ENCODE results near the gene SLC50A1. TPM values are rescaled to one million over a fixed set of nuclear protein-coding genes. Genes with fewer than 3 reads are reported as not detected.
"Not testable (repeated sequence)": the region's sequence is repeated elsewhere in the genome, so short reads cannot be mapped to it uniquely, and the experiment has no call there.

The SLC50A1 gene
- total RNA-seq, 2 donors from 2014 or later, result 42.8 to 47.3 TPM

DNA sequence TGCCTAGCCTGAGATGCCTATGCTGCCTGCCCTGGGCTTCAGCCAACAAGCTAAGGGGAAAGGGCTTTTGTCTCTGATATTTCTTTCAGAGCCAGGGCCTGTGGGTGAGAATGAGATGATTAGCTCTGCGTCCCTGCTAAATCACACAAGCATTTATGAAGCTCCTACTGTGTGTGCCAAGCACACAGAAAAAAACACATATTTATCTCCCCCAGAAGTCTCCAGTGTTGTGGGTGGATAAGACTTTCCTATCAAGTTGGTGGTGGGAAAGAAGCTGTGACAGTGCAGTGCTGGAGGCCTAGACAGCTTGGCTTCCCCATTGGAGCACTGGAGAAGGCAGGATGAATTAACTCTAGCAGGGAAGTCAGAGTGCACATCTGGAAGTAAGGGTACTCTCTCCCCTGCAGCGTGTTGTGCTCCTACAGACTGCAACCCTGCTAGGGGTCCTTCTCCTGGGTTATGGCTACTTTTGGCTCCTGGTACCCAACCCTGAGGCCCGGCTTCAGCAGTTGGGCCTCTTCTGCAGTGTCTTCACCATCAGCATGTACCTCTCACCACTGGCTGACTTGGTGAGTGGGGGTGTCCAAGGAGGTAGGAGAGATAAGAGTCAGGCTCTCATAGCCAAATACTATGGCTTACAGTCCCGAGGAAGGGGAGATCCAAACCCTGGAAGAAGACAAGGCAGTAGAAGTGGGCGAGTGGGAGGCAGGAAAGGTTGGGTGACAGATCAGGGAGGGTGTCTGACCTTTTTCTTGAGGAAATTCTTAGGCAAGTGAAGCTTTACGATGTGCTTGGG lies 1.7 kb downstream of the SLC50A1 start:
- peaks cover 58% of the 10 kb centered on the region for H3K36me3 Mint-ChIP-seq (ENCODE audit: low read depth)
- H3K27ac Mint-ChIP-seq, result peak overlapping the region; percentile 98
- ATAC-seq (replicated peaks), result no peak
- H3K4me3 Mint-ChIP-seq, result peak overlapping the region; percentile 95
- no peaks in the 10 kb centered on the region for H3K27me3 Mint-ChIP-seq
- no peaks in the 10 kb centered on the region for H3K9me3 Mint-ChIP-seq
- H3K4me1 Mint-ChIP-seq, result peaks cover 24% of the 10 kb centered on the region

DNA sequence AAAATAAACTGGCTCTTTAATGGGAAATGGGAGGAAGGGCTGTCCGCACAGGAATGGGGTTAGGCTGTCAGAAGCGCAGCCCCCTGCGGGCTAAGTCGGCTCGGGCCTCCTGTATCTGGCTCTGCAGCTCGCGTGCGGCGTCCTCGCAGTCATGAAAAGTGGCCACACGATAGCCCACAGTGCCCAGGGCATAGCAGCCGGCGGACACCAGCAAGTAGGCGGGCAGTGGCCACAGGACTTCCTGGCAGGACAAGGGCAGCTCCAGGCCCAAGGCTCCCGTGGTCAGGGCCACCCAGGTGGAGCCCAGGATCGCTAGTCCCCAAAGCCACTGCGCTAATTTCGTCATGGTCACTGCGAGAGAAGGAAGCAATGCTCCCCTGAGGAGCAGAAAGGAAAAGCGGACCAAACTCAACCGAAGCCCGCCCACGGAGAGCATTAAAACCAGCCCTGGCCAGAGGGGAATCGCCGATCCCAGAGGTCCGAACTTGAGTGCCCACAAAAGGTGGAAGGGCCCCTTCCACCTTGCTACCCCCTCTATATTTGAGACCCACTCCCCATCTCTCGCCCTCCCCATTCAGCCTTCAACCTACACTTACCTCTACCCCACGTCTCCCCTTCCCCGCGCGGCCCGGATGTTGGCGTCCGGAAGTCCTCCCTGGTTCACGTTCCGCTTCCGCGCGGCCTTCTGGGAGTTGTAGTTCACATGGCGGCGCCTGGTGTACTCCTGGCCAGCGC lies 4.4 kb downstream of the SLC50A1 start, which contains the start of gene DPM3:
DPM3 (minus strand) TSS at position 637 of the 735 bp plus-strand sequence; CDS start at position 346, 291 bp downstream.
- no peaks in the 10 kb centered on the region for H3K9me3 Mint-ChIP-seq
- H3K27me3 Mint-ChIP-seq, result no peaks in the 10 kb centered on the region
- peaks cover 56% of the 10 kb centered on the region for H3K36me3 Mint-ChIP-seq (ENCODE audit: low read depth)
- H3K4me1 Mint-ChIP-seq, result peaks cover 13% of the 10 kb centered on the region
- H3K4me3 Mint-ChIP-seq, result peak within 1 kb of the TSS; percentile 95
- peak; percentile 79 for ATAC-seq (replicated peaks)
- peak within 1 kb of the TSS; percentile 86 for H3K27ac Mint-ChIP-seq

- Mint-ChIP-seq H3K9me3 (no peaks in the 10 kb centered on the region), H3K27me3 (peaks cover 3% of the 10 kb centered on the region), H3K4me1 (peaks cover 10% of the 10 kb centered on the region), H3K4me3 (peak overlapping the region; percentile 95), H3K36me3 (ENCODE audit: low read depth) (peaks cover 50% of the 10 kb centered on the region), H3K27ac (peak overlapping the region; percentile 86)
- ATAC-seq (replicated peaks), result no peak
Measured at GRCh38 chr1:155140630-155140953, 4.9 kb downstream of the SLC50A1 start.

GRCh38 chr1:155141749-155142148 lies 6.1 kb downstream of the SLC50A1 start:
- ATAC-seq (replicated peaks), result no peak
- H3K9me3 Mint-ChIP-seq, result no peaks in the 10 kb centered on the region
- H3K4me3 Mint-ChIP-seq, result no peak overlapping the region
- peaks cover 10% of the 10 kb centered on the region for H3K4me1 Mint-ChIP-seq
- no peak overlapping the region for H3K27ac Mint-ChIP-seq
- peaks cover 11% of the 10 kb centered on the region for H3K27me3 Mint-ChIP-seq
- H3K36me3 Mint-ChIP-seq (ENCODE audit: low read depth), result peaks cover 39% of the 10 kb centered on the region

DNA sequence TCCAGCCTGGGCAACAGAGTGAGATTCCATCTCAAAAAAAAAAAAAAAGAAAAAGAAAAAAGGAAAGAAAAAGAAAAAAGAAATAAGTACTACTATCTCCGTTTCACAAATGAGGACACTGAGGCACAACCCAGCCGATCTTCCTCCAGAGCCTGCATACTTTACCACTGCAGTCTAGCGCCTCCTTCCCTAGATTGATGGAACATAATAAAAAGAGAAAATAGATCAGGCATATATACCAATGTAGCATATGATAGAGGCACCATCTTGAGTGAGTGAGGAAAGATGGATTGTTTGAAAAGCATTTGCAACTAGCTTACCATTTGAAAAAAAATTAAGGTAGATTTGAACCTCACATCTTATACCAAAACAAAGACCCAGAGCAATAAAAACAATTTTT lies 9.8 kb downstream of the SLC50A1 start:
- Mint-ChIP-seq H3K27me3 (peaks cover 20% of the 10 kb centered on the region), H3K36me3 (ENCODE audit: low read depth) (peaks cover 1% of the 10 kb centered on the region), H3K27ac (no peak overlapping the region), H3K4me3 (no peak overlapping the region), H3K9me3 (no peaks in the 10 kb centered on the region), H3K4me1 (no peaks in the 10 kb centered on the region)
- ATAC-seq (replicated peaks), result no peak

- not testable (repeated sequence) for H3K27me3 Mint-ChIP-seq; H3K36me3 Mint-ChIP-seq (ENCODE audit: low read depth)
Measured at GRCh38 chr1:155155996-155156643, 20.5 kb downstream of the SLC50A1 start.

DNA sequence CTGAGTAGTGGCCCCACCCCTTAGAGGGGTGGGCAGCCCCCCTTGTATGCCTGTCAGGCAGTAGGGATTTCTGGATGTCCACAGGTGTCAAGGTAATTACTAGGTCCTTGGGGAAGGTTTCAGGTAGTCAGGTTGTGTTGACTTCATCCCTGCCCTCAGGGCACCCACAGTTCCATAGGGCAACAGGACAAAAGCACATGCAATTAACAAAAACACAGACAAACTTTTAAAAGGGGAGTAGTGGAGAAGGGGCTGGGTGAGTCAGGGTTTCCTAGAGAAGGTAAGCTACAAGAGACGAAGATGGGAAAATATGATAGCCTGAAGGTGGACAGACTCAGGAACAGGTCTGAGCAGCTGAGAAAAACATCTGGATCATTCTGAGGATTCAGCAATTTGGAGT lies 23.3 kb downstream of the SLC50A1 start:
- Mint-ChIP-seq H3K27ac (no peak overlapping the region), H3K36me3 (ENCODE audit: low read depth) (no peaks in the 10 kb centered on the region), H3K4me1 (no peaks in the 10 kb centered on the region), H3K4me3 (no peak overlapping the region), H3K27me3 (no peaks in the 10 kb centered on the region), H3K9me3 (no peaks in the 10 kb centered on the region)
- no peak for ATAC-seq (replicated peaks)

More at GRCh38 chr1:155155996-155156643, 20.5 kb downstream of the SLC50A1 start:
- not testable (repeated sequence) for H3K4me3 Mint-ChIP-seq; H3K4me1 Mint-ChIP-seq; H3K27ac Mint-ChIP-seq; ATAC-seq (replicated peaks); H3K9me3 Mint-ChIP-seq

- Mint-ChIP-seq H3K27me3 (no peaks in the 10 kb centered on the region), H3K4me3 (no peak overlapping the region), H3K27ac (no peak overlapping the region), H3K4me1 (no peaks in the 10 kb centered on the region), H3K9me3 (no peaks in the 10 kb centered on the region), H3K36me3 (ENCODE audit: low read depth) (no peaks in the 10 kb centered on the region)
- ATAC-seq (replicated peaks), result no peak
Measured at GRCh38 chr1:155160128-155160527, 24.5 kb downstream of the SLC50A1 start.

DNA sequence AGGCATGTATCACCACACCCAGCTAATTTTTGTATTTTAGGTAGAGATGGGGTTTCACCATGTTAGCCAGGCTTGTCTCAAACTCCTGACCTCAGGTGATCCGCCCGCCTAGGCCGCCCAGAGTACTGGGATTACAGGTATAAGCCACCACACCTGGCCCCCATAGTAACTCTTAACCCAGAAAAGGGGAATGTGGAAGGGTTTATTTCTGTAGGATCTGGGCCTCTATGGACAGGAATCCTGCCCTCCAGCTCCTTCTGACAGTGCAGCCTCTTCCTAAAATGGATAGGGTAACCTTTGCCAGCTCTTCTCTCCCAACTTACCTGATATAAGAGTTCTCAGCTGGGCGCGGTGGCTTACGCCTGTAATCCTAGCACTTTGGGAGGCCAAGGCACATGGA lies 27.0 kb downstream of the SLC50A1 start:
- not testable (repeated sequence) for ATAC-seq (replicated peaks); H3K4me3 Mint-ChIP-seq; H3K4me1 Mint-ChIP-seq; H3K9me3 Mint-ChIP-seq; H3K36me3 Mint-ChIP-seq (ENCODE audit: low read depth); H3K27ac Mint-ChIP-seq; H3K27me3 Mint-ChIP-seq

DNA sequence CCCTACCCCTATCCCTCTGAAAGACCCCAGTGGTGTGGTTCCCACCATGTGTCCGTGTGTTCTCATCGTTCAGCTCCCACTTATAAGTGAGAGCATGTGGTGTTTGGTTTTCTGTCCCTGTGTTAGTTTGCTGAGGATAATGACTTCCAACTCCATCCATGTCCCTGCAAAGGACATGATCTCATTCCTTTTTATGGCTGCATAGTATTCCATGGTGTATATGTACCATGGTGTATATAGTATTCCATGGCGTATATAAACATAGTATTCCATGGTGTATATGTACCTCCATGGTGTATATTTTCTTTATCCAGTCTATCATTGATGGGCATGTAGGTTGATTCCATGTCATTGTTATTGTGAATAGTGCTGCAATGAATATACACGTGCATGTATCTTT lies 28.1 kb downstream of the SLC50A1 start:
- not testable (repeated sequence) for H3K27me3 Mint-ChIP-seq; H3K4me3 Mint-ChIP-seq; ATAC-seq (replicated peaks); H3K27ac Mint-ChIP-seq; H3K36me3 Mint-ChIP-seq (ENCODE audit: low read depth); H3K9me3 Mint-ChIP-seq
- peaks cover 10% of the 10 kb centered on the region for H3K4me1 Mint-ChIP-seq

DNA sequence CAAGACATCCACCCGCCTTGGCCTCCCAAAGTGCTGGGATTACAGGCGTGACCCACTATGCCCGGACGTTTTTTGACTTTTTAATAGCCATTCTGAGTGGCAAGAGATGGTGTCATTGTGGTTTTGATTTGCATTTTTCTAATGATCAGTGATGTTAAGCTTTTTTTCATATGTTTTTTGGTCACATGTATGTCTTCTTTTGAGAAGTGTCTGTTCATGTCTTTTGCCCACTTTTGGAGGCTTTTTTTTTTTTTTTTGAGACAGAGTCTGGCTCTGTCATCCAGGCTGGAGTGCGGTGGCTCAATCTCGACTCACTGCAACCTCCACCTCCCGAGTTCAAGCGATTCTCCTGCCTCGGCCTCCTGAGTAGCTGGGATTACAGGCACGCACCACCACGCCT lies 29.0 kb downstream of the SLC50A1 start:
- H3K27me3 Mint-ChIP-seq; H3K36me3 Mint-ChIP-seq (ENCODE audit: low read depth); ATAC-seq (replicated peaks); H3K9me3 Mint-ChIP-seq; H3K27ac Mint-ChIP-seq; H3K4me3 Mint-ChIP-seq: not testable (repeated sequence)
- peaks cover 10% of the 10 kb centered on the region for H3K4me1 Mint-ChIP-seq

- Mint-ChIP-seq H3K9me3 (no peaks in the 10 kb centered on the region), H3K4me1 (peaks cover 10% of the 10 kb centered on the region)
- no peak for ATAC-seq (replicated peaks)
Measured at GRCh38 chr1:155166051-155166470, 30.4 kb downstream of the SLC50A1 start.

GRCh38 chr1:155166471-155167165 lies 31.0 kb downstream of the SLC50A1 start:
- ATAC-seq (replicated peaks), result no peak
- H3K4me1 Mint-ChIP-seq, result peaks cover 10% of the 10 kb centered on the region
- H3K9me3 Mint-ChIP-seq, result no peaks in the 10 kb centered on the region
- H3K27ac Mint-ChIP-seq, result no peak overlapping the region
- peaks cover 28% of the 10 kb centered on the region for H3K36me3 Mint-ChIP-seq (ENCODE audit: low read depth)
- no peaks in the 10 kb centered on the region for H3K27me3 Mint-ChIP-seq
- H3K4me3 Mint-ChIP-seq, result no peak overlapping the region

More at GRCh38 chr1:155166051-155166470, 30.4 kb downstream of the SLC50A1 start:
- no peak overlapping the region for H3K4me3 Mint-ChIP-seq
- no peaks in the 10 kb centered on the region for H3K27me3 Mint-ChIP-seq
- H3K36me3 Mint-ChIP-seq (ENCODE audit: low read depth), result peaks cover 22% of the 10 kb centered on the region
- H3K27ac Mint-ChIP-seq, result no peak overlapping the region
